NOMO-1 treated with dmso at 0.1 percent for 144 hours (cell line): ENCODE measurements around the gene PHF23.

Experiments
- DNase-seq: peaks from one replicate; lab custom pipeline; 2025; ENCODE audit not compliant: unreplicated experiment; lab: John Stamatoyannopoulos, UW

Gene PHF23

GRCh38 chr17:7207120-7208001, 31.9 kb downstream of the PHF23 start:
- no peak for DNase-seq

- no peak for DNase-seq
Observed at GRCh38 chr17:7205561-7205960, 33.7 kb downstream of the PHF23 start.

- DNase-seq = no peak
Observed at GRCh38 chr17:7204828-7205461, 34.3 kb downstream of the PHF23 start.

GRCh38 chr17:7204336-7204735, 34.9 kb downstream of the PHF23 start:
- DNase-seq = no peak

- no peak for DNase-seq
Observed at GRCh38 chr17:7203391-7203790, 35.9 kb downstream of the PHF23 start.

GRCh38 chr17:7196651-7197401, 42.4 kb downstream of the PHF23 start:
- DNase-seq = no peak

- no peak for DNase-seq
Observed at GRCh38 chr17:7195971-7196370, 43.3 kb downstream of the PHF23 start.

GRCh38 chr17:7192271-7192937, 46.9 kb downstream of the PHF23 start:
- no peak for DNase-seq

- no peak for DNase-seq
Observed at GRCh38 chr17:7191571-7192270, 47.5 kb downstream of the PHF23 start.

- no peak for DNase-seq
Observed at GRCh38 chr17:7191069-7191468, 48.2 kb downstream of the PHF23 start.

GRCh38 chr17:7190276-7190917, 48.9 kb downstream of the PHF23 start:
- DNase-seq = no peak

- no peak for DNase-seq
Observed at GRCh38 chr17:7186241-7186640, 53.0 kb downstream of the PHF23 start.
